Upper lobe of right lung (tissue), 1 donor: Measurements from ENCODE around the gene KRABD2.

Experiments used
- ATAC-seq: fragments of 200-7000 bp; cut with Tn5 transposase; one replicate; pipeline ENCODE4 v1.9.1; 2020; ENCODE audit warnings: mild to moderate bottlenecking, moderate library complexity
- DNase-seq: peaks from one replicate; pipeline ENCODE4 v3.0.0-alpha.2; 2020
- H3K27ac ChIP-seq: fragments of 200-600 bp; one replicate; pipeline ENCODE4 v1.8.0; 2022
- H3K27me3 ChIP-seq: fragments of 200-600 bp; one replicate; pipeline ENCODE4 v1.8.0; 2022; ENCODE audit warnings: mild to moderate bottlenecking
- H3K36me3 ChIP-seq: fragments of 200-600 bp; one replicate; pipeline ENCODE4 v1.8.0; 2022
- H3K4me1 ChIP-seq: fragments of 200-600 bp; one replicate; pipeline ENCODE4 v1.8.0; 2022
- H3K4me3 ChIP-seq: fragments of 200-600 bp; one replicate; pipeline ENCODE4 v1.8.0; 2022; ENCODE audit warnings: mild to moderate bottlenecking
- H3K9me3 ChIP-seq: fragments of 200-600 bp; one replicate; pipeline ENCODE4 v1.8.0; 2022
- CTCF ChIP-seq: fragments of 200-600 bp; IDR thresholded peaks from one replicate; pipeline ENCODE4 v1.8.0; 2022; ENCODE audit warnings: antibody characterized with exemption
- intact Hi-C: fragments of 100-400 bp; cut with DNase I; formaldehyde crosslinking; loops from one replicate; pipeline ENCODE4 v1.11.0; 2022
- donor health status: DM: no; HTN: yes; CAD: no; lungs with severe emphysema.

Gene KRABD2

GRCh38 chr17:8409966-8410882, 33.7 kb upstream of the KRABD2 start:
- DNase-seq (peak; percentile 91), ATAC-seq (peak; percentile 94)
- Histone ChIP-seq H3K4me3 (no peak overlapping the region), H3K36me3 (no peaks in the 10 kb centered on the region), H3K4me1 (peaks cover 7% of the 10 kb centered on the region), H3K27ac (no peak overlapping the region), H3K9me3 (no peaks in the 10 kb centered on the region), H3K27me3 (no peaks in the 10 kb centered on the region)
- peak; percentile 90 for TF ChIP-seq CTCF
- intact Hi-C loops = loop anchor here (10.0 kb wide), 1 partner anchor 335 kb away; the partner anchor contains the start of gene CCDC42

GRCh38 chr17:8408371-8408770, 31.9 kb upstream of the KRABD2 start:
- Histone ChIP-seq H3K36me3 (no peaks in the 10 kb centered on the region), H3K4me1 (peaks cover 7% of the 10 kb centered on the region), H3K27ac (no peak overlapping the region), H3K4me3 (no peak overlapping the region), H3K9me3 (no peaks in the 10 kb centered on the region), H3K27me3 (no peaks in the 10 kb centered on the region)
- DNase-seq (no peak), ATAC-seq (peak; percentile 52)
- TF ChIP-seq CTCF = no peak
- intact Hi-C loops = no loop called here

- H3K4me3 ChIP-seq = no peak overlapping the region
- H3K9me3 ChIP-seq = no peaks in the 10 kb centered on the region
- no peaks in the 10 kb centered on the region for H3K36me3 ChIP-seq
- DNase-seq = no peak
- no peak overlapping the region for H3K27ac ChIP-seq
- no peak for TF ChIP-seq CTCF
- H3K27me3 ChIP-seq = no peaks in the 10 kb centered on the region
- intact Hi-C loops = no loop called here
- ATAC-seq = no peak
- H3K4me1 ChIP-seq = peaks cover 7% of the 10 kb centered on the region
These were observed 29.7 kb upstream of the KRABD2 start for GRCh38 chr17:8406174-8406573.

GRCh38 chr17:8405499-8406016, 29.1 kb upstream of the KRABD2 start:
- Histone ChIP-seq H3K27ac (no peak overlapping the region), H3K4me3 (no peak overlapping the region), H3K36me3 (no peaks in the 10 kb centered on the region), H3K4me1 (peaks cover 5% of the 10 kb centered on the region), H3K9me3 (no peaks in the 10 kb centered on the region), H3K27me3 (no peaks in the 10 kb centered on the region)
- no peak for TF ChIP-seq CTCF
- ATAC-seq = no peak
- intact Hi-C loops = no loop called here
- no peak for DNase-seq

GRCh38 chr17:8402921-8403536, 26.5 kb upstream of the KRABD2 start:
- DNase-seq (no peak), ATAC-seq (no peak)
- H3K4me3 ChIP-seq = no peak overlapping the region
- H3K27ac ChIP-seq = no peak overlapping the region
- no peaks in the 10 kb centered on the region for H3K36me3 ChIP-seq
- H3K4me1 ChIP-seq = no peaks in the 10 kb centered on the region
- H3K27me3 ChIP-seq = peaks cover 11% of the 10 kb centered on the region
- TF ChIP-seq CTCF = no peak
- no peaks in the 10 kb centered on the region for H3K9me3 ChIP-seq
- intact Hi-C loops = no loop called here
